ENCODE measurements around the gene GTF2IRD1. TPM values are rescaled to one million over a fixed set of nuclear protein-coding genes. Genes with fewer than 3 reads are reported as not detected.
"Not testable (repeated sequence)": the region's sequence is repeated elsewhere in the genome, so short reads cannot be mapped to it uniquely, and the experiment has no call there.

Gene GTF2IRD1
- total RNA-seq, 1 donor from 2014 or later: 13.2 TPM

GRCh38 chr7:74606101-74606908 is 152.6 kb downstream of the GTF2IRD1 start:
- peak; percentile 79 for DNase-seq (ENCODE audit: low spot score)
- intact Hi-C loops (cut with DNase I): no loop called here

GRCh38 chr7:74606909-74607510 is 153.3 kb downstream of the GTF2IRD1 start:
- no peak for DNase-seq (ENCODE audit: low spot score)
- intact Hi-C loops (cut with DNase I): no loop called here

GRCh38 chr7:74612015-74612829 is 158.5 kb downstream of the GTF2IRD1 start:
- no peak for DNase-seq (ENCODE audit: low spot score)
- intact Hi-C loops (cut with DNase I): no loop called here

GRCh38 chr7:74615933-74616780 is 162.5 kb downstream of the GTF2IRD1 start:
- intact Hi-C loops (cut with DNase I): no loop called here

GRCh38 chr7:74617180-74617744 is 163.6 kb downstream of the GTF2IRD1 start:
- no peak for DNase-seq (ENCODE audit: low spot score)
- intact Hi-C loops (cut with DNase I): no loop called here

More at GRCh38 chr7:74615933-74616780, 162.5 kb downstream of the GTF2IRD1 start:
- DNase-seq (ENCODE audit: low spot score): no peak

GRCh38 chr7:74619235-74619860 is 165.6 kb downstream of the GTF2IRD1 start:
- intact Hi-C loops (cut with DNase I): no loop called here
- DNase-seq (ENCODE audit: low spot score): no peak

- intact Hi-C loops (cut with DNase I): no loop called here
- DNase-seq (ENCODE audit: low spot score): no peak
These were observed 168.6 kb downstream of the GTF2IRD1 start for GRCh38 chr7:74622228-74622749.

GRCh38 chr7:74623135-74623534 is 169.4 kb downstream of the GTF2IRD1 start:
- intact Hi-C loops (cut with DNase I): no loop called here
- DNase-seq (ENCODE audit: low spot score): no peak

GRCh38 chr7:74625446-74625845 is 171.7 kb downstream of the GTF2IRD1 start:
- no peak for DNase-seq (ENCODE audit: low spot score)
- intact Hi-C loops (cut with DNase I): no loop called here

- DNase-seq (ENCODE audit: low spot score): no peak
- intact Hi-C loops (cut with DNase I): no loop called here
These were observed 174.1 kb downstream of the GTF2IRD1 start for GRCh38 chr7:74627661-74628411.

GRCh38 chr7:74632505-74632904 is 178.8 kb downstream of the GTF2IRD1 start:
- no peak for DNase-seq (ENCODE audit: low spot score)
- intact Hi-C loops (cut with DNase I): no loop called here

GRCh38 chr7:74633451-74633921 is 179.8 kb downstream of the GTF2IRD1 start:
- no peak for DNase-seq (ENCODE audit: low spot score)
- intact Hi-C loops (cut with DNase I): no loop called here

GRCh38 chr7:74637745-74638144 is 184.0 kb downstream of the GTF2IRD1 start:
- DNase-seq (ENCODE audit: low spot score): no peak
- intact Hi-C loops (cut with DNase I): no loop called here

GRCh38 chr7:74650055-74650454 is 196.3 kb downstream of the GTF2IRD1 start:
- intact Hi-C loops (cut with DNase I): not testable (repeated sequence)
- DNase-seq (ENCODE audit: low spot score): peak; percentile 87

GRCh38 chr7:74650493-74651132 is 196.9 kb downstream of the GTF2IRD1 start:
- DNase-seq (ENCODE audit: low spot score); intact Hi-C loops (cut with DNase I): not testable (repeated sequence)

- intact Hi-C loops (cut with DNase I); DNase-seq (ENCODE audit: low spot score): not testable (repeated sequence)
These were observed 197.4 kb downstream of the GTF2IRD1 start for GRCh38 chr7:74651133-74651504.

All from cardiac septum (tissue), 1 donor.